ENCODE data around the gene HMGXB4. TPM values are rescaled to one million over a fixed set of nuclear protein-coding genes. Genes with fewer than 3 reads are reported as not detected.

Gene HMGXB4
- total RNA-seq, 1 experiment from 2014 or later, result 13.9 TPM

Small RNAs within 50 kb of the gene (small RNA-seq; reads per million reads assigned to genes)
- gene MIR3909 (0.14 reads per million), gene MIR6069 (not detected), gene RNU7-167P (not detected)

Other genes with a start within 250 kb of the HMGXB4 start
- gene ISX, start 191.3 kb upstream of the HMGXB4 start, total RNA-seq (2014; rRNA removed; shearing (Covaris generic)), result not detected in 2 replicates
- gene TOM1, start 42.4 kb downstream of the HMGXB4 start, total RNA-seq (2014; rRNA removed; shearing (Covaris generic)), result 12.0 and 13.7 TPM in 2 replicates
- gene HMOX1, start 123.6 kb downstream of the HMGXB4 start, total RNA-seq (2014; rRNA removed; shearing (Covaris generic)), result 23.4 and 23.8 TPM in 2 replicates
- 168 and 194 TPM in 2 replicates for gene MCM5, start 142.6 kb downstream of the HMGXB4 start, total RNA-seq (2014; rRNA removed; shearing (Covaris generic))